HepG2 (cell line): Measurements from ENCODE around the gene TEDC1. TPM values are rescaled to one million over a fixed set of nuclear protein-coding genes. Genes with fewer than 3 reads are reported as not detected.

ENCODE experiments used
- ELF3 ChIP-seq: IDR thresholded peaks from 2 replicates; pipeline ENCODE4 v1.6.1; 2016; ENCODE audit warnings: missing genetic modification reagents, missing compliant biosample characterization
- FOXP4 ChIP-seq: sonication (generic); formaldehyde crosslinking; IDR thresholded peaks from 2 replicates; pipeline ENCODE4 v1.4.0; 2020; ENCODE audit warnings: missing genetic modification reagents
- GLI4 ChIP-seq: sonication (generic); formaldehyde crosslinking; IDR thresholded peaks from 2 replicates; pipeline ENCODE4 v1.5.1; 2020; ENCODE audit warnings: missing genetic modification reagents, mild to moderate bottlenecking, moderate library complexity, borderline replicate concordance
- KAT7 ChIP-seq: IDR thresholded peaks from 2 replicates; pipeline ENCODE4 v1.6.1; 2018; ENCODE audit warnings: borderline replicate concordance, missing compliant biosample characterization
- KAT8 ChIP-seq: IDR thresholded peaks from 2 replicates; pipeline ENCODE4 v1.6.1; 2016; ENCODE audit warnings: missing genetic modification reagents, missing compliant biosample characterization
- MXD3 ChIP-seq: IDR thresholded peaks from 2 replicates; pipeline ENCODE4 v1.6.1; 2016; ENCODE audit warnings: mild to moderate bottlenecking, missing biosample characterization, missing genetic modification reagents
- MYC ChIP-seq: sonication (generic); formaldehyde crosslinking; IDR thresholded peaks from 2 replicates; pipeline ENCODE4 v1.9.0; 2021; ENCODE audit warnings: missing genetic modification reagents, borderline replicate concordance
- NRL ChIP-seq: sonication (generic); formaldehyde crosslinking; IDR thresholded peaks from 2 replicates; pipeline ENCODE4 v1.5.0; 2020; ENCODE audit warnings: missing genetic modification reagents, mild to moderate bottlenecking, moderate library complexity, borderline replicate concordance
- RAD21 ChIP-seq: fragments of 450-650 bp; formaldehyde crosslinking; IDR thresholded peaks from 2 replicates; pipeline ENCODE4 v1.5.0; 2020; ENCODE audit warnings: mild to moderate bottlenecking
- RXRA ChIP-seq: sonication (generic); formaldehyde crosslinking; IDR thresholded peaks from 2 replicates; pipeline ENCODE4 v1.5.1; 2020; ENCODE audit warnings: missing genetic modification reagents
- TBX2 ChIP-seq: sonication (generic); formaldehyde crosslinking; IDR thresholded peaks from 2 replicates; pipeline ENCODE4 v1.5.0; 2020; ENCODE audit warnings: missing genetic modification reagents, mild to moderate bottlenecking, borderline replicate concordance
- YY1 ChIP-seq: IDR thresholded peaks from 2 replicates; pipeline ENCODE4 v1.6.1; 2011; ENCODE audit warnings: low read length, low read depth, moderate library complexity, mild to moderate bottlenecking; ENCODE audit not compliant: insufficient read depth, insufficient replicate concordance
- ZNF124 ChIP-seq: sonication (generic); formaldehyde crosslinking; IDR thresholded peaks from 2 replicates; pipeline ENCODE4 v1.4.0; 2020; ENCODE audit warnings: missing genetic modification reagents
- ZNF224 ChIP-seq: sonication (generic); formaldehyde crosslinking; IDR thresholded peaks from 2 replicates; pipeline ENCODE4 v1.5.0; 2020; ENCODE audit warnings: mild to moderate bottlenecking, missing genetic modification reagents
- ZNF263 ChIP-seq: sonication (generic); formaldehyde crosslinking; IDR thresholded peaks from 2 replicates; pipeline ENCODE4 v1.4.0; 2020; ENCODE audit warnings: missing genetic modification reagents
- ZNF274 ChIP-seq: sonication (generic); formaldehyde crosslinking; IDR thresholded peaks from 2 replicates; pipeline ENCODE4 v1.5.1; 2020; ENCODE audit warnings: mild to moderate bottlenecking, missing genetic modification reagents
- ZNF276 ChIP-seq: sonication (generic); formaldehyde crosslinking; IDR thresholded peaks from 2 replicates; pipeline ENCODE4 v1.4.0; 2020; ENCODE audit warnings: mild to moderate bottlenecking, low read depth, missing genetic modification reagents
- ZNF317 ChIP-seq: sonication (generic); formaldehyde crosslinking; IDR thresholded peaks from 2 replicates; pipeline ENCODE4 v1.5.0; 2020; ENCODE audit warnings: mild to moderate bottlenecking, missing genetic modification reagents
- ZNF598 ChIP-seq: sonication (generic); formaldehyde crosslinking; IDR thresholded peaks from 2 replicates; pipeline ENCODE4 v1.5.1; 2020; ENCODE audit warnings: mild to moderate bottlenecking, missing genetic modification reagents, borderline replicate concordance
- ZNF644 ChIP-seq: IDR thresholded peaks from 2 replicates; pipeline ENCODE4 v1.6.1; 2016; ENCODE audit warnings: low read depth
- ZNF674 ChIP-seq: sonication (generic); formaldehyde crosslinking; IDR thresholded peaks from 2 replicates; pipeline ENCODE4 v1.5.0; 2020; ENCODE audit warnings: low read depth, mild to moderate bottlenecking, missing genetic modification reagents
- ZSCAN20 ChIP-seq: sonication (generic); formaldehyde crosslinking; IDR thresholded peaks from 2 replicates; pipeline ENCODE4 v1.4.0; 2020; ENCODE audit warnings: missing genetic modification reagents, mild to moderate bottlenecking, borderline replicate concordance
- polyA plus RNA-seq, 8 experiments: library from polyadenylated mRNA; depleted of rRNA in 3 of 8; stranded (reverse) in 7 of 8; unstranded in 1 of 8; fragments of >200 nt; fragmentation: Illumina TruSeq in 4 of 8; extraction: Trizol in 4 of 8; gene quantifications; 2 replicates each; pipeline versions ENCODE4 v1.2.1 to v1.2.3, GENCODE V29; 2011 to 2016; ENCODE audit warnings: low read depth in 4 of 8, missing spikeins in 1 of 8, mixed read lengths in 1 of 8; ENCODE audit not compliant: insufficient read depth in 1 of 8
- total RNA-seq, 5 experiments: library from RNA; depleted of rRNA; stranded (reverse); fragments of >200 nt; fragmentation: Illumina TruSeq; extraction: Trizol; gene quantifications; 2 replicates each; pipeline ENCODE4 v1.2.3, GENCODE V29; 2016; ENCODE audit warnings: low read depth in 1 of 5

The TEDC1 gene
- total and polyA plus RNA-seq, 2 of the 13 experiments (the other 11 are each of a cell fraction or from before 2014, with no cell fraction given) = 5.7 to 27.4 TPM

- no peak for TF ChIP-seq ZNF276 (CRISPR knock-in tag)
- 0 out of 2 replicates have a peak, but pooled peaks have one; percentile 7 for TF ChIP-seq FOXP4 (CRISPR knock-in tag)
- TF ChIP-seq ZNF274 = peak; percentile 83; the same call in 1 of the 2 replicates
- TF ChIP-seq GLI4 = peak; percentile 51; the same call in 1 of the 2 replicates
- TF ChIP-seq TBX2 (CRISPR knock-in tag) = peak; percentile 50; the same call in 1 of the 2 replicates
- peak; percentile 53 for TF ChIP-seq YY1
- TF ChIP-seq NRL = 0 out of 2 replicates have a peak, but pooled peaks have one; percentile 73
- no peak for TF ChIP-seq ZSCAN20 (CRISPR knock-in tag)
- peak; percentile 59; the same call in 1 of the 2 replicates for TF ChIP-seq RXRA (CRISPR knock-in tag)
- no peak for TF ChIP-seq ZNF263 (CRISPR knock-in tag)
- peak; percentile 84 for TF ChIP-seq RAD21
- 0 out of 2 replicates have a peak, but pooled peaks have one; percentile 34 for TF ChIP-seq MXD3 (CRISPR knock-in tag)
- TF ChIP-seq ELF3 (CRISPR knock-in tag) = no peak
- peak; percentile 51; the same call in 1 of the 2 replicates for TF ChIP-seq ZNF644 (CRISPR knock-in tag)
- TF ChIP-seq ZNF674 (CRISPR knock-in tag) = no peak
- peak; percentile 49; the same call in 1 of the 2 replicates for TF ChIP-seq ZNF224 (CRISPR knock-in tag)
- no peak for TF ChIP-seq KAT7 (CRISPR knock-in tag)
- peak; percentile 39 for TF ChIP-seq KAT8 (CRISPR knock-in tag)
- 0 out of 2 replicates have a peak, but pooled peaks have one; percentile 53 for TF ChIP-seq ZNF598 (CRISPR knock-in tag)
- peak; percentile 24; the same call in 1 of the 2 replicates for TF ChIP-seq ZNF124 (CRISPR knock-in tag)
- TF ChIP-seq MYC (CRISPR knock-in tag) = peak; percentile 74; the same call in 1 of the 2 replicates
- TF ChIP-seq ZNF317 (CRISPR knock-in tag) = no peak
Observed at GRCh38 chr14:105480807-105481801, 9.9 kb upstream of the TEDC1 start (continued).
